Neuronal stem cell (in vitro differentiated cells): ENCODE results near the gene IRS1.
"Not testable (repeated sequence)": the region's sequence is repeated elsewhere in the genome, so short reads cannot be mapped to it uniquely, and the experiment has no call there.

ENCODE experiments used
- DNase-seq: peaks from one replicate; pipeline ENCODE4 v3.0.0-alpha.2; 2013; ENCODE audit warnings: low spot score
- H2AFZ ChIP-seq: one replicate; pipeline ENCODE4 v1.6.1; 2013; ENCODE audit warnings: mild to moderate bottlenecking, low read length, inconsistent platforms
- H2AK5ac ChIP-seq: 2 replicates; pipeline ENCODE4 v1.6.1; 2013; ENCODE audit warnings: low read depth, mild to moderate bottlenecking, inconsistent platforms, low read length, moderate library complexity, mixed read lengths
- H2BK120ac ChIP-seq: 2 replicates; pipeline ENCODE4 v1.6.1; 2013; ENCODE audit warnings: low read depth, mild to moderate bottlenecking, inconsistent platforms, low read length, moderate library complexity, mixed read lengths
- H2BK12ac ChIP-seq: one replicate; pipeline ENCODE4 v1.6.1; 2013; ENCODE audit warnings: low read length, inconsistent platforms
- H2BK15ac ChIP-seq: 2 replicates; pipeline ENCODE4 v1.6.1; 2013; ENCODE audit warnings: mild to moderate bottlenecking, low read length, inconsistent platforms, mixed read lengths
- H2BK5ac ChIP-seq: one replicate; pipeline ENCODE4 v1.6.1; 2013; ENCODE audit warnings: inconsistent platforms, mild to moderate bottlenecking, low read length, moderate library complexity
- H3K14ac ChIP-seq: one replicate; pipeline ENCODE4 v1.6.1; 2013; ENCODE audit warnings: low read length, inconsistent platforms
- H3K18ac ChIP-seq: 2 replicates; pipeline ENCODE4 v1.6.1; 2013; ENCODE audit warnings: low read length, inconsistent platforms
- H3K23ac ChIP-seq: 2 replicates; pipeline ENCODE4 v1.6.1; 2013; ENCODE audit warnings: low read depth, mild to moderate bottlenecking, mixed read lengths, low read length, inconsistent platforms; ENCODE audit not compliant: poor library complexity
- H3K27ac ChIP-seq: replicated peaks from 3 replicates; pipeline ENCODE4 v1.5.1; 2013; ENCODE audit warnings: low read length, inconsistent platforms
- H3K27me3 ChIP-seq, 3 experiments: 2 replicates each; pipeline ENCODE4 v1.6.1; 2013; ENCODE audit warnings: low read length in 3 of 3, mild to moderate bottlenecking in 2 of 3, inconsistent platforms in 1 of 3, low read depth in 1 of 3, mixed read lengths in 1 of 3, moderate library complexity in 1 of 3; ENCODE audit not compliant: control insufficient read depth in 3 of 3, insufficient read depth in 3 of 3
- H3K36me3 ChIP-seq, 2 donors: replicated peaks in 1 of 2; 2 replicates each; pipeline ENCODE4 v1.6.1; 2013; ENCODE audit warnings: low read length in 2 of 2; ENCODE audit not compliant: control insufficient read depth in 2 of 2, insufficient read depth in 2 of 2
- H3K4ac ChIP-seq: 2 replicates; pipeline ENCODE4 v1.6.1; 2013; ENCODE audit warnings: inconsistent platforms, mild to moderate bottlenecking, low read length, moderate library complexity
- H3K4me1 ChIP-seq, 2 donors: 1 replicate in 1 of 2; 2 replicates in 1 of 2; pipeline ENCODE4 v1.6.1; 2013; ENCODE audit warnings: low read length in 2 of 2, low read depth in 1 of 2; ENCODE audit not compliant: control insufficient read depth in 2 of 2, insufficient read depth in 1 of 2
- H3K4me2 ChIP-seq: one replicate; pipeline ENCODE4 v1.6.1; 2013; ENCODE audit warnings: mild to moderate bottlenecking, low read length, inconsistent platforms; ENCODE audit not compliant: insufficient read depth, poor library complexity, severe bottlenecking
- H3K4me3 ChIP-seq, 2 donors: 2 replicates each; pipeline ENCODE4 v1.5.1; 2013; ENCODE audit warnings: low read length in 2 of 2, mild to moderate bottlenecking in 2 of 2, inconsistent platforms in 1 of 2, moderate library complexity in 1 of 2
- H3K79me1 ChIP-seq: one replicate; pipeline ENCODE4 v1.6.1; 2013; ENCODE audit warnings: low read depth, mild to moderate bottlenecking, inconsistent platforms, low read length, moderate library complexity
- H3K9ac ChIP-seq: one replicate; pipeline ENCODE4 v1.6.1; 2013; ENCODE audit warnings: mild to moderate bottlenecking, low read depth, low read length, inconsistent platforms; ENCODE audit not compliant: poor library complexity
- H3K9me3 ChIP-seq, 2 donors: replicated peaks in 1 of 2; 2 replicates each; pipeline versions ENCODE3 to v1.6.1; 2013; ENCODE audit warnings: low read length in 2 of 2, mild to moderate bottlenecking in 2 of 2, inconsistent platforms in 1 of 2, low read depth in 1 of 2, mixed read lengths in 1 of 2, moderate library complexity in 1 of 2; ENCODE audit not compliant: control insufficient read depth in 2 of 2, insufficient read depth in 1 of 2
- H4K8ac ChIP-seq: one replicate; pipeline ENCODE4 v1.6.1; 2013; ENCODE audit warnings: low read depth, mild to moderate bottlenecking, inconsistent platforms, low read length, moderate library complexity
- H4K91ac ChIP-seq: one replicate; pipeline ENCODE4 v1.6.1; 2013; ENCODE audit warnings: low read length, low read depth, mild to moderate bottlenecking, inconsistent platforms; ENCODE audit not compliant: poor library complexity
- WGBS, 2 donors: extraction: QIAGEN DNeasy Blood & Tissue Kit; methylation state at CpG; one replicate each; pipeline ENCODE4 v1.1.7; 2013; ENCODE audit warnings: missing lambda C conversion rate in 2 of 2, mixed read lengths in 1 of 2; ENCODE audit not compliant: insufficient read length in 2 of 2, insufficient replicate concordance in 1 of 2; ENCODE audit errors: extremely low coverage in 2 of 2; 5-methylcytosine and 5-hydroxymethylcytosine counted together

Gene IRS1

DNA sequence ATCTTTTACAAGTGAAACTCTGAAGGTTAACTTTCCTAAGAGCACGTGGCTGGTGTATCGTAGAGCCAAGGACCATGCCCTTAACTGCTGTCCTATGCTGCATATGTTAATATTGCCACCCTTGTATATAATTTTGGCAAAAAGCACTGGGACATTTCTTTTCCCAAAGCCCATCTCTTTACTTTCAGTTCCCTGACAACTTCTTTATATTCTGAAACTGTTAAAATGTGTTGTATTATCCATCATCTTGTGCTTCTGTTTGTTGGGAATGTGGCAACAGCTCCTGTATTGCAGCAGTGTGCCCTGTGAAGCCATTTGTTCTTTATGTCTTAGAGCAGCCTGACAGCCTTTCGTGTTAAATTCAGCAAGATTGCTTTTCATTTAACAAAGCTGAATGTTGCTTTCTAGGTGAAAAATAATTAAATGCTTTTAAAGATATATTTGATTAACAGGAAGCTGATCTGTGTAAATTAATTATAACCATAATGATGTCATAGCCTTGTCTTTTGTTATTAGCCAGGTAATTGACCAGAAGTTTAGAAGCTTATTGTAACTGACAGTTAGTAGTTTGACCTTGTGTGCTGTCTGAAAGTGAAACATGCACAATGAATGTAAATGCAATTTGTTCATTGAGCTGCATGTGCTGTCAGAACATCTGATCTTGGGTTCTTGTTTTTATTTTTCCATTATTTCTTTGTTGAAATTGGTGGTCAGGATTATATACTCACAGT is 45.9 kb upstream of the IRS1 start:
- WGBS, 2 donors = no CpG with 5 or more reads among the region's 3 CpGs

DNA sequence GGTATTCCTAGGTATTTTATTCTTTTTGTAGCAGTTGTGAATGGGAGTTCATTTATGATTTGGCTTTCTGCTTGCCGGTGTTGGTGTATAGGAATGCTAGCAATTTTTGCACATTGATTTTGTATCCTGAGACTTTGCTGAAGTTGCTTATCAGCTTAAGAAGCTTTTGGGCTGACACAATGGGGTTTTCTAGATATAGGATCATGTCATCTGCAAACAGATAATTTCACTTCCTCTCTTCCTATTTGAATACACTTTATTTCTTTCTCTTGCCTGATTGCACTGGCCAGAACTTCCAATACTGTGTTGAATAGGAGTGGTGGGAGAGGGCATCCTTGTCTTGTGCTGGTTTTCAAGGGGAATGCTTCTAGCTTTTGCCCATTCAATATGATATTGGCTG is 43.4 kb upstream of the IRS1 start:
- H4K91ac ChIP-seq, H2BK5ac ChIP-seq, H3K9ac ChIP-seq, DNase-seq, H3K27ac ChIP-seq, H3K4me3 ChIP-seq, H2BK120ac ChIP-seq, H3K27me3 ChIP-seq, H3K18ac ChIP-seq, H2AK5ac ChIP-seq, H2BK12ac ChIP-seq, H4K8ac ChIP-seq, H3K79me1 ChIP-seq, H3K14ac ChIP-seq, H2AFZ ChIP-seq, H3K4ac ChIP-seq, H3K36me3 ChIP-seq, H3K4me2 ChIP-seq, H3K23ac ChIP-seq, H2BK15ac ChIP-seq: not testable (repeated sequence)
- peaks cover 0 to 12% of the 10 kb centered on the region in 2 donors for H3K4me1 ChIP-seq
- peaks cover 0 to 11% of the 10 kb centered on the region in 2 donors for H3K9me3 ChIP-seq
- no CpG with 5 or more reads among the region's 1 CpG for WGBS, 2 donors

More for the DNA sequence above, 45.9 kb upstream of the IRS1 start:
- no peak overlapping the region for H2BK15ac ChIP-seq
- no peak overlapping the region for H3K9ac ChIP-seq
- no peak overlapping the region for H3K4ac ChIP-seq
- H3K4me2 ChIP-seq = no peak overlapping the region
- H2BK12ac ChIP-seq = no peak overlapping the region
- no peak overlapping the region for H2AK5ac ChIP-seq
- no peak overlapping the region for H2AFZ ChIP-seq
- H3K14ac ChIP-seq = no peak overlapping the region
- H3K4me3 ChIP-seq = no peak overlapping the region
- no peak overlapping the region for H4K91ac ChIP-seq
- H3K27me3 ChIP-seq = no peaks in the 10 kb centered on the region
- peaks cover 0 to 4% of the 10 kb centered on the region in 2 donors for H3K36me3 ChIP-seq
- no peak overlapping the region for H2BK120ac ChIP-seq
- DNase-seq = no peak
- peaks cover 0 to 7% of the 10 kb centered on the region in 2 donors for H3K9me3 ChIP-seq
- no peak overlapping the region for H2BK5ac ChIP-seq
- H4K8ac ChIP-seq = no peak overlapping the region
- no peak overlapping the region for H3K23ac ChIP-seq
- peaks cover 0 to 12% of the 10 kb centered on the region in 2 donors for H3K4me1 ChIP-seq
- H3K79me1 ChIP-seq = no peaks in the 10 kb centered on the region
- no peak overlapping the region for H3K18ac ChIP-seq
- H3K27ac ChIP-seq = no peak overlapping the region

DNA sequence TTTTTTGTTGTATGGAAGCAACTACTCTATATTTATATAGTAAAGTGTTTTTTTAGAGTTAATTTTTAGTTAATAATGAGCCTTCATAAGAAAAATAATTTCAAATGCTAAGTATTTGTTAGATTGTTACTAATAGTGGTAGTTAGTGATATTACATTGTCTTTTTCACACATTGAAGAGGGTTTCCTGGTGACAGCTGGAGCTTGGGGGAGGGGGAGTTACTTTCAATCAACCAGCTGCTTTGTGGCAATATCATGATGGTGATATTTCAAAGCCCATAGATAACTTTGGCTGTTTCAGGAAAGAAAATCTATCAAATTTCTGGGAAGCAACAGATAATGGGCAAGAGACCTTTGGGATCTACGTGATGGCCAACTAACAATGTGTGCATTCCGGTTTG is 40.3 kb upstream of the IRS1 start:
- Histone ChIP-seq H2BK15ac (no peak overlapping the region), H4K91ac (no peak overlapping the region), H2BK120ac (no peak overlapping the region), H3K9ac (no peak overlapping the region), H3K9me3 (peaks cover 0 to 17% of the 10 kb centered on the region in 2 donors), H3K14ac (no peak overlapping the region), H3K36me3 (peaks cover 0 to 4% of the 10 kb centered on the region in 2 donors), H3K23ac (no peak overlapping the region), H2BK12ac (no peak overlapping the region), H3K27me3 (peaks cover 0 to 3% (median 0%) of the 10 kb centered on the region in 3 experiments), H2AFZ (no peak overlapping the region), H2BK5ac (no peak overlapping the region), H2AK5ac (no peak overlapping the region), H3K4ac (no peak overlapping the region), H3K4me1 (peaks cover 2 to 5% of the 10 kb centered on the region in 2 donors), H3K4me2 (no peak overlapping the region), H3K27ac (no peak overlapping the region), H3K18ac (no peak overlapping the region), H4K8ac (no peak overlapping the region), H3K4me3 (no peak overlapping the region), H3K79me1 (no peaks in the 10 kb centered on the region)
- no peak for DNase-seq
- WGBS, 2 donors = no CpG with 5 or more reads among the region's 2 CpGs

DNA sequence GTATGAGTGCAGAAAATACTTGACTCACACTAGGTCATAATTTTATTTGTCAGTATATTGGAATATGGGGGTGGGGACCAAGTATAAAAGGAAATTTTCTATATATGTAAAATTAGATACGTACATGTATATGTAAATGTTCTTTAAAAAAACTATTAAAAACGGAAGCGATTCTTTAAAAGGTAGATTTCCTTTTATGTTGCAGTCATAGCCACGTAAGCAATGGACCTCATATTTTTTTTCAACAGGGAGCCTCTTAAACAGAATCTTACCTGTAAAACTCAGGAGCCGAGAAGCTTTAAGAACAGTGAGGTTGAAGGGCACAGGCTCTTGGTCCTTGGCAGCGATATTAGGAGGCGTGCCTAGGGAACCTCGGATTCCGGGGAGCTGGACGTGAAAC is 39.5 kb upstream of the IRS1 start:
- WGBS, 2 donors = no CpG with 5 or more reads among the region's 10 CpGs
- H3K27ac ChIP-seq = no peak overlapping the region
- H3K27me3 ChIP-seq = peaks cover 0 to 3% (median 0%) of the 10 kb centered on the region in 3 experiments

More for the DNA sequence above, 39.5 kb upstream of the IRS1 start:
- H2BK15ac ChIP-seq = no peak overlapping the region
- no peak overlapping the region for H3K14ac ChIP-seq
- H3K18ac ChIP-seq = no peak overlapping the region
- H2AK5ac ChIP-seq = no peak overlapping the region
- H3K4me2 ChIP-seq = no peak overlapping the region
- H3K23ac ChIP-seq = no peak overlapping the region
- no peak overlapping the region for H3K9ac ChIP-seq
- no peak overlapping the region for H2BK120ac ChIP-seq
- no peaks in the 10 kb centered on the region for H3K79me1 ChIP-seq
- no peak for DNase-seq
- no peak overlapping the region for H2BK5ac ChIP-seq
- peaks cover 2 to 5% of the 10 kb centered on the region in 2 donors for H3K4me1 ChIP-seq
- H4K91ac ChIP-seq = no peak overlapping the region
- no peak overlapping the region for H3K4me3 ChIP-seq
- peaks cover 0 to 4% of the 10 kb centered on the region in 2 donors for H3K36me3 ChIP-seq
- H3K4ac ChIP-seq = no peak overlapping the region
- H4K8ac ChIP-seq = no peak overlapping the region
- peaks cover 0 to 18% of the 10 kb centered on the region in 2 donors for H3K9me3 ChIP-seq
- H2BK12ac ChIP-seq = no peak overlapping the region
- H2AFZ ChIP-seq = no peak overlapping the region
